Peyer's patch (tissue), 4 donors: ENCODE data around the gene CENPU. TPM values are rescaled to one million over a fixed set of nuclear protein-coding genes. Genes with fewer than 3 reads are reported as not detected.

Source experiments
- DNase-seq, 3 donors: peaks; one replicate each; pipeline ENCODE4 v3.0.0-alpha.2; 2017 to 2019
- H3K27ac ChIP-seq, 4 donors: fragments of 200-600 bp; sonication (generic); one replicate each; pipeline ENCODE4 v1.5.1; 2016 to 2019
- H3K27me3 ChIP-seq, 2 donors: fragments of 200-600 bp; sonication (generic); one replicate each; pipeline ENCODE4 v1.5.1; 2019
- H3K36me3 ChIP-seq, 3 donors: fragments of 200-600 bp; sonication (generic); one replicate each; pipeline ENCODE4 v1.5.1; 2016 to 2019
- H3K4me1 ChIP-seq, 4 donors: fragments of 200-600 bp; sonication (generic); one replicate each; pipeline ENCODE4 v1.5.1; 2016 to 2019
- H3K4me3 ChIP-seq, 4 donors: fragments of 200-600 bp; sonication (generic); 1 replicate in 3 of 4; 2 replicates in 1 of 4; pipeline ENCODE4 v1.5.1; 2016 to 2019; ENCODE audit warnings: mild to moderate bottlenecking in 1 of 4
- H3K9me3 ChIP-seq, 4 donors: fragments of 200-600 bp; sonication (generic); one replicate each; pipeline ENCODE4 v1.5.1; 2016 to 2019; ENCODE audit warnings: mild to moderate bottlenecking in 1 of 4
- CTCF ChIP-seq, 6 experiments: fragments of 450-650 bp in 4 of 6; fragments of 200-600 bp in 2 of 6; sonication (generic) in 1 of 6; IDR thresholded peaks; one replicate each; pipeline ENCODE4 v1.5.1; 2017 to 2019; ENCODE audit warnings: antibody characterized with exemption in 6 of 6, mild to moderate bottlenecking in 3 of 6, moderate library complexity in 1 of 6
- POLR2A ChIP-seq, 2 donors: fragments of 450-650 bp; IDR thresholded peaks; one replicate each; pipeline ENCODE4 v1.5.1; 2017; ENCODE audit warnings: antibody characterized with exemption in 2 of 2, mild to moderate bottlenecking in 2 of 2, moderate library complexity in 2 of 2
- total RNA-seq, 4 donors: library from RNA; depleted of rRNA; stranded (reverse); fragments of >200 nt; gene quantifications; one replicate each; pipeline ENCODE4 v1.1.0, GENCODE V29; 2016

Gene CENPU
- total RNA-seq, 4 donors from 2014 or later = 3.3 to 30.5 (median 7.1) TPM

DNA sequence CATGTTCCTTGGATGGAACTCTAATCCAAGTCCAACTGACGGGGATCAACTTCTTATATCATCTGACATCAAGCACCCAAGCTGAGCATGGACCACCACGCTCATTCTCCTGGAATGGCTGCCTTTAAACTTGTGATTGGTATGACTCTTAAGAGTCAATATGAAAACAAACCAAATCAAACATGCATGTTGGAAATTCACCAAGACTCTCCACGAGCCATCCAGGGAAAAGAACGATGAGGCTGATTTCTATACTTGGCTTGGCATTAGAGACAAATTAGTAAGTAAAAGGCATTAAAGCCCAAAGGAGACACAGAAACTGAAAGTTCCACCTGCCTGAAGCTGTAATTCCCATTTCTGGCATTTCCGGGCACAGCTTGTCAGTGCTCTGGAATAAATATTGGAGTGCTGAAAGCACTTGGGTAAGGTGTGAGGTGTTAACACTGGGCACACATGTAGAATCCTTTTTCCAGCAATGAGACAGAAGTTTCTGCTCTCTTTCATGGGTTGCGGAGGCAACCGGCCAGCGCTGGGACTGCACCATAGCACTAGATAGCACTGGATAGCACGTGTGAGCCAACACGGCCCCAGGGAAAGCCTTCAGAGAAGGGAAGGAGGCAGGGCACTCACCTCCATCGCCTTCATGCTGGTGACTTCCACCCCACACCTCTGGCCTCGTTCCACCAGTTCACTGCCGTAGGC is 42.1 kb upstream of the CENPU start:
- Histone ChIP-seq H3K4me3 (no peak overlapping the region), H3K4me1 (no peaks in the 10 kb centered on the region), H3K36me3 (peaks cover 0 to 7% (median 0%) of the 10 kb centered on the region in 3 donors), H3K27me3 (no peaks in the 10 kb centered on the region), H3K9me3 (no peaks in the 10 kb centered on the region), H3K27ac (no peak overlapping the region)
- TF ChIP-seq CTCF (IDR thresholded peaks at IDR 0.05) = no peak
- no peak for TF ChIP-seq POLR2A (IDR thresholded peaks at IDR 0.05)
- DNase-seq = no peak

DNA sequence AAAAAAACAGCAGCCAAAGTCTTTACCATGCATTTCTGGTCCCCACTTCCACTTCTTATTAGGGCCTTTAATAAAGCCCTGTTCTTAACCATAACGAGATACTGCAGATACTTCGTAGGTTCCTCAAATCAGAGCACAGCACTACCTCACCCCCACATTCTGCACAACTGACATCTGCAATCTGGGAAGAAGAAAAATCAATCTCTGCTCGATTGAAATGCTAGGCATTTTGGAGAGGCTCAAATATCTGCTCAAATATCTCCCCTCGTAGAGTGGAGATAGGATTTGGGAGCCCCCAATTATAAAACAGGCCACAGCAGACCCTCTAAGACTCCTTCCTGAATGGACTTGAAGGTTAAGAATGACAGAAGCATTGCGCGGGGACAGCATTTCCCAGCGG is 40.3 kb upstream of the CENPU start:
- TF ChIP-seq CTCF (IDR thresholded peaks at IDR 0.05) = no peak
- TF ChIP-seq POLR2A (IDR thresholded peaks at IDR 0.05) = no peak
- Histone ChIP-seq H3K9me3 (no peaks in the 10 kb centered on the region), H3K27me3 (no peaks in the 10 kb centered on the region), H3K4me1 (no peaks in the 10 kb centered on the region), H3K36me3 (peaks cover 0 to 16% (median 0%) of the 10 kb centered on the region in 3 donors), H3K4me3 (no peak overlapping the region), H3K27ac (no peak overlapping the region)
- DNase-seq = no peak

DNA sequence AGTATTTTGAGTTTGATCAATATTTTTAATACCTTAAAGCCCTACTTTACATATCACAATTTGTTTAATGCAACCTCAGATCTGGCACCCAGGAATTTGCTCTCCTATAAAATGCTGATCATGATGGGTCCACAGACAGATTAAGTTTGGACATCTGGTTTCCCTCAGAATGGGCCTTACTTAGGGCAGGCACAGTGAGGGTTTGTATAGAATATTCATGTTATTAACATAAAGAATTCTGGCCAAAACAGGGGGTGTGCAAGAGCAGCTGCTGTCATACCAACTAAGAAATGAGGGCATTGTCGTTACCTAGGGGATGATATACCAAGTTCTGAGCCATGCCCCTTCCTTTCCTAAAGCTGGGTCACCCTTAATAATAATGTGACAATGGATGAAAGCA is 37.5 kb upstream of the CENPU start:
- TF ChIP-seq POLR2A (IDR thresholded peaks at IDR 0.05) (no peak), CTCF (IDR thresholded peaks at IDR 0.05) (no peak)
- no peaks in the 10 kb centered on the region for H3K4me1 ChIP-seq
- DNase-seq = no peak
- H3K36me3 ChIP-seq = peaks cover 0 to 32% (median 0%) of the 10 kb centered on the region in 3 donors
- H3K27ac ChIP-seq = no peak overlapping the region
- H3K9me3 ChIP-seq = no peaks in the 10 kb centered on the region
- no peak overlapping the region for H3K4me3 ChIP-seq
- H3K27me3 ChIP-seq = no peaks in the 10 kb centered on the region

DNA sequence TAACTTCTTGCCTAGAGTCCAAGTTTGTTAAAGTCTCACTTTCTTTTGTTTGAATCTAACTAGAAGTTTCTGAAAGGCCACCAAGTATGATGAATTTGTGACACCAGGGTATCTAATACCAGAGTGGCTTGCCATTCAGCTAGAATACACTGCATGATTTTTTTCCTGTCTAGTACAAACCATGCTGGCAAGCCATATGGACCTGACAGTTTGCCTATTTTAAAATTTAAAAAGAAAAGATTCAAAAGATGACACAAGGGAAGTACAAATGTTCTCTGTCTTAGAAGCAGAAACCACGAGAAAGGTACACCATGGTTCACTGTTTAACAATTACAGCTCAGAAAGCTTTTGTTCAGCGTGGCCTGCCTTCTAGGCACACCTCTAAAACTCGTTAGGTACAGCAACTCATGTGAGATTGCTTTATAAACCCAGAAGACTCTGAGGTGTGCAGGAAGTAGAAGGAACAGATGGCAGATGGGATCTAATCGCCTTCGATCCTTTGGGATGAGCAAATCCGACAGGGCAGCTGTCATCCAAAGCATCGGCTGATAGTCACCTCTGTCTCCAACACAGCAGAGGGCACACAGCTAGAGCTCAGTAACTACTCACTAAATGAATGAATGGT is 35.4 kb upstream of the CENPU start:
- Histone ChIP-seq H3K27me3 (no peaks in the 10 kb centered on the region), H3K4me1 (no peaks in the 10 kb centered on the region)

DNA sequence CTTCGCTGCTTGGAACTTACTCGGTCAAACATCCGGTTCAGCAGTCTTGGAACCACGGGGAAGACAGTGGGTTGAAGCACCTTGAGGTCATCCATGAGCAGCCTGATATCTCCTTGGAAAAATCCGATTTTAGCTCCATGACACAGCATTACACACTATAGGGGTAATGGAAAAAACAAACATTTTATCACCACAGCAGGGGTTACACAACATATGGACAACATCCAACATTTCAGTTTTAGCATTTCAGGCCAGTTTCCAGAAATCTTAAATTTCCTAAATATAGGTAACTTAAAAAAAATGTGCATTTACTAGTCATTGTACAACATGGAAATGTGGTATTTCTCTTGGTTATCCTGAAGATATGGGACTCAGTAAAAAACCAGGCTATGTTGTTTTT is 34.4 kb upstream of the CENPU start:
- peaks cover 0 to 40% (median 0%) of the 10 kb centered on the region in 3 donors for H3K36me3 ChIP-seq
- no peaks in the 10 kb centered on the region for H3K4me1 ChIP-seq
- no peaks in the 10 kb centered on the region for H3K27me3 ChIP-seq
- H3K9me3 ChIP-seq = no peaks in the 10 kb centered on the region
- H3K27ac ChIP-seq = no peak overlapping the region
- H3K4me3 ChIP-seq = no peak overlapping the region
- no peak for DNase-seq
- TF ChIP-seq POLR2A (IDR thresholded peaks at IDR 0.05) (no peak), CTCF (IDR thresholded peaks at IDR 0.05) (no peak)

More for the DNA sequence above, 35.4 kb upstream of the CENPU start:
- H3K9me3 ChIP-seq = no peaks in the 10 kb centered on the region
- no peak overlapping the region for H3K4me3 ChIP-seq
- no peak overlapping the region for H3K27ac ChIP-seq
- TF ChIP-seq POLR2A (IDR thresholded peaks at IDR 0.05) (no peak), CTCF (IDR thresholded peaks at IDR 0.05) (no peak)
- DNase-seq = no peak
- peaks cover 0 to 42% (median 0%) of the 10 kb centered on the region in 3 donors for H3K36me3 ChIP-seq
